K562 (cell line): ENCODE measurements around the gene GFI1B. TPM values are rescaled to one million over a fixed set of nuclear protein-coding genes. Genes with fewer than 3 reads are reported as not detected.
A peak's percentile ranks its signal among the peaks of the same experiment; 100 is the strongest.

ENCODE experiments used
- ARID1B ChIP-seq: fragments of 450-650 bp; IDR thresholded peaks from 2 replicates; pipeline ENCODE4 v1.6.1; 2016; ENCODE audit warnings: antibody characterized with exemption, mild to moderate bottlenecking, inconsistent platforms
- FOXA1 ChIP-seq: fragments of 450-650 bp; IDR thresholded peaks from 2 replicates; pipeline ENCODE4 v1.6.1; 2016; ENCODE audit warnings: mild to moderate bottlenecking, borderline replicate concordance
- FOXP4 ChIP-seq: sonication (generic); formaldehyde crosslinking; IDR thresholded peaks from 2 replicates; pipeline ENCODE4 v1.8.0; 2022; ENCODE audit warnings: mild to moderate bottlenecking, missing genetic modification reagents, borderline replicate concordance
- KDM5B ChIP-seq: fragments of 200-600 bp; sonication (generic); IDR thresholded peaks from 2 replicates; pipeline ENCODE4 v1.6.1; 2012; ENCODE audit warnings: low read depth, mild to moderate bottlenecking, moderate library complexity, low read length, control low read depth, inconsistent platforms; ENCODE audit not compliant: insufficient replicate concordance
- RNF219 ChIP-seq: fragments of 250-450 bp; sonication (Bioruptor Pico); IDR thresholded peaks from 2 replicates; pipeline ENCODE4 v1.5.0; 2022; ENCODE audit warnings: mild to moderate bottlenecking
- TRIM24 ChIP-seq, 2 experiments: fragments of 450-650 bp; IDR thresholded peaks; 2 replicates each; pipeline ENCODE4 v1.6.1; 2016
- ZC3H11A ChIP-seq: IDR thresholded peaks from 2 replicates; pipeline ENCODE4 v1.6.1; 2012; ENCODE audit warnings: low read depth, low read length, improper control_type of control experiment
- ZC3H8 ChIP-seq: fragments of 450-650 bp; IDR thresholded peaks from 2 replicates; pipeline ENCODE4 v1.6.1; 2017
- ZNF57 ChIP-seq: fragments of 450-650 bp; formaldehyde crosslinking; IDR thresholded peaks from 2 replicates; pipeline ENCODE4 v1.4.0; 2020; ENCODE audit warnings: mild to moderate bottlenecking, moderate library complexity
- ZNF778 ChIP-seq: fragments of 450-650 bp; formaldehyde crosslinking; IDR thresholded peaks from 2 replicates; pipeline ENCODE4 v1.4.0; 2020; ENCODE audit warnings: mild to moderate bottlenecking, moderate library complexity
- polyA plus RNA-seq, 8 experiments: library from polyadenylated mRNA; depleted of rRNA in 4 of 8; stranded (reverse) in 5 of 8; unstranded in 3 of 8; fragments of >200 nt; fragmentation: Nextera tagmentation in 2 of 8; fragmentation: Illumina TruSeq in 1 of 8; extraction: Ambion mirVana in 2 of 8; extraction: Trizol in 1 of 8; gene quantifications; 2 replicates each; pipeline versions ENCODE4 v1.2.1 to v1.2.3, GENCODE V29; 2011 to 2014; ENCODE audit warnings: inconsistent platforms in 1 of 8, missing spikeins in 1 of 8
- total RNA-seq, 7 experiments: library from RNA; depleted of rRNA in 6 of 7; stranded (reverse); fragments of >200 nt in 6 of 7; fragmentation: Illumina TruSeq in 2 of 7; extraction: Trizol in 2 of 7; gene quantifications; 2 replicates each; pipeline versions ENCODE4 v1.2.1 to v1.2.3, GENCODE V29; 2011 to 2021; ENCODE audit warnings: low replicate concordance in 1 of 7
- TF ChIP-seq, protein P1 (sequence below): fragments of 250-450 bp; sonication (Bioruptor Pico); IDR thresholded peaks from 2 replicates; pipeline ENCODE4 v1.6.1; 2021; ENCODE audit warnings: mild to moderate bottlenecking

GFI1B gene
- total and polyA plus RNA-seq, 9 of the 15 experiments (the other 6 are each of a cell fraction or from before 2014, with no cell fraction given), result 8.0 to 75.7 (median 34.5) TPM

GRCh38 chr9:132937463-132937901, 41.0 kb upstream of the GFI1B start (continued):
- TF ChIP-seq KDM5B (no peak), RNF219 (CRISPR knock-in tag) (no peak), FOXA1 (no peak), TRIM24 (IDR thresholded peaks at IDR 0.05) (peak; percentile 34 to 68; a peak in 3 of 4 replicates), FOXP4 (no peak), ZNF57 (CRISPR knock-in tag) (no peak), ARID1B (peak; percentile 61), ZNF778 (no peak), ZC3H8 (no peak), ZC3H11A (no peak)
- TF ChIP-seq, protein P1, sequence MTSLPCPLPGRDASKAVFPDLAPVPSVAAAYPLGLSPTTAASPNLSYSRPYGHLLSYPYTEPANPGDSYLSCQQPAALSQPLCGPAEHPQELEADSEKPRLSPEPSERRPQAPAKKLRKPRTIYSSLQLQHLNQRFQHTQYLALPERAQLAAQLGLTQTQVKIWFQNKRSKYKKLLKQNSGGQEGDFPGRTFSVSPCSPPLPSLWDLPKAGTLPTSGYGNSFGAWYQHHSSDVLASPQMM (CRISPR knock-in tag), result no peak
- TF ChIP-seq, all 486 proteins: peak for 16
